ENCODE data around the gene ETHE1. TPM values are rescaled to one million over a fixed set of nuclear protein-coding genes. Genes with fewer than 3 reads are reported as not detected.

ETHE1 gene
- polyA plus RNA-seq, 1 donor from 2014 or later: 40.9 TPM

DNA sequence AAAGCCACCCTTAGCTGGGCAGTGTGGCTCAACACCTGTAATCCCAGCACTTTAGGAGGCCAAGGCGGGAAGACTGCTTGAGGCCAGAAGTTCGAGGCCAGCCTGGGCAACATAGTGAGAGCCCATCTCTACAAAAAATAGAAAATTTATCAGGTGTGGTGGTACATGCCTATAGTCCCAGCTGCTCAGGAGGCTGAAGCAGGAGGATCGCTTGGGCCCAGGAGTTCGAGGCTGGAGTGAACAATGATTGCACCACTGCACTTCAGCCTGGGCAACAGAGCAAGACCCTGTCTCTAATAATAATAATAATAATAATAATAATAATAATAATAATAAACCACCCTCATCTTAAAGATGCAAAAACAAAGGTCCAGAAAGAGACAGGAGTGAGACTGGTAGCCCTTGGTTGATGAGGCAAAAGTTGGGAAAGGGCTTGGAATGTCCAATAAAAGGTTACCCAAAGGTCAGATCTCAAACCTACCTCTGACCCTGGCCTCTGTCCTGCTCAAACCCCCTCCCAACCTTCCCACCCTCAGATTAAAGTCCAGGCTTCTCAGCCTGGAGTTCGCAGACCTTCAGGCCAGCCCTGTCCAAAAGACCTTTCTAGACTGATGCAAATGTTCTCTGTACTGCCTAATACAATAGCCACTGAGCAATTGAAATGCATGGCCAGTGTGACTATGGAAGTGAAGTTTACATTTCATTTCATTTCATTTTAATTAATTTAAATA is 15.1 kb upstream of the ETHE1 start:
- Histone ChIP-seq H3K9ac (ENCODE audit: low read length) (no peak overlapping the region), H3K27me3 (ENCODE audit: insufficient read depth, low read depth, low read length) (no peaks in the 10 kb centered on the region), H3K4me2 (ENCODE audit: low read length) (no peak overlapping the region), H4K20me1 (ENCODE audit: insufficient read depth) (no peaks in the 10 kb centered on the region), H2AFZ (ENCODE audit: low read depth, low read length) (no peak overlapping the region), H3K27ac (ENCODE audit: low read length) (no peak overlapping the region), H3K36me3 (ENCODE audit: insufficient read depth, low read length) (peaks cover 12% of the 10 kb centered on the region), H3F3A (ENCODE audit: insufficient read depth, low read length, poor library complexity, severe bottlenecking) (no peaks in the 10 kb centered on the region), H3K9me2 (ENCODE audit: insufficient read depth, low read length) (no peaks in the 10 kb centered on the region), H3K79me2 (replicated peaks; ENCODE audit: insufficient read depth, low read length) (no peaks in the 10 kb centered on the region), H3K9me3 (ENCODE audit: low read length) (peaks cover 4% of the 10 kb centered on the region), H3K4me3 (ENCODE audit: low read length) (no peak overlapping the region)
- TF ChIP-seq POLR2AphosphoS5 (IDR thresholded peaks at IDR 0.05): no peak
- TF ChIP-seq, protein P1, sequence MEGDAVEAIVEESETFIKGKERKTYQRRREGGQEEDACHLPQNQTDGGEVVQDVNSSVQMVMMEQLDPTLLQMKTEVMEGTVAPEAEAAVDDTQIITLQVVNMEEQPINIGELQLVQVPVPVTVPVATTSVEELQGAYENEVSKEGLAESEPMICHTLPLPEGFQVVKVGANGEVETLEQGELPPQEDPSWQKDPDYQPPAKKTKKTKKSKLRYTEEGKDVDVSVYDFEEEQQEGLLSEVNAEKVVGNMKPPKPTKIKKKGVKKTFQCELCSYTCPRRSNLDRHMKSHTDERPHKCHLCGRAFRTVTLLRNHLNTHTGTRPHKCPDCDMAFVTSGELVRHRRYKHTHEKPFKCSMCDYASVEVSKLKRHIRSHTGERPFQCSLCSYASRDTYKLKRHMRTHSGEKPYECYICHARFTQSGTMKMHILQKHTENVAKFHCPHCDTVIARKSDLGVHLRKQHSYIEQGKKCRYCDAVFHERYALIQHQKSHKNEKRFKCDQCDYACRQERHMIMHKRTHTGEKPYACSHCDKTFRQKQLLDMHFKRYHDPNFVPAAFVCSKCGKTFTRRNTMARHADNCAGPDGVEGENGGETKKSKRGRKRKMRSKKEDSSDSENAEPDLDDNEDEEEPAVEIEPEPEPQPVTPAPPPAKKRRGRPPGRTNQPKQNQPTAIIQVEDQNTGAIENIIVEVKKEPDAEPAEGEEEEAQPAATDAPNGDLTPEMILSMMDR (IDR thresholded peaks at IDR 0.05; ENCODE audit: poor library complexity, severe bottlenecking): no peak
- TF ChIP-seq TAF1 (IDR thresholded peaks at IDR 0.05; ENCODE audit: low read depth): no peak
- TF ChIP-seq, protein P2, sequence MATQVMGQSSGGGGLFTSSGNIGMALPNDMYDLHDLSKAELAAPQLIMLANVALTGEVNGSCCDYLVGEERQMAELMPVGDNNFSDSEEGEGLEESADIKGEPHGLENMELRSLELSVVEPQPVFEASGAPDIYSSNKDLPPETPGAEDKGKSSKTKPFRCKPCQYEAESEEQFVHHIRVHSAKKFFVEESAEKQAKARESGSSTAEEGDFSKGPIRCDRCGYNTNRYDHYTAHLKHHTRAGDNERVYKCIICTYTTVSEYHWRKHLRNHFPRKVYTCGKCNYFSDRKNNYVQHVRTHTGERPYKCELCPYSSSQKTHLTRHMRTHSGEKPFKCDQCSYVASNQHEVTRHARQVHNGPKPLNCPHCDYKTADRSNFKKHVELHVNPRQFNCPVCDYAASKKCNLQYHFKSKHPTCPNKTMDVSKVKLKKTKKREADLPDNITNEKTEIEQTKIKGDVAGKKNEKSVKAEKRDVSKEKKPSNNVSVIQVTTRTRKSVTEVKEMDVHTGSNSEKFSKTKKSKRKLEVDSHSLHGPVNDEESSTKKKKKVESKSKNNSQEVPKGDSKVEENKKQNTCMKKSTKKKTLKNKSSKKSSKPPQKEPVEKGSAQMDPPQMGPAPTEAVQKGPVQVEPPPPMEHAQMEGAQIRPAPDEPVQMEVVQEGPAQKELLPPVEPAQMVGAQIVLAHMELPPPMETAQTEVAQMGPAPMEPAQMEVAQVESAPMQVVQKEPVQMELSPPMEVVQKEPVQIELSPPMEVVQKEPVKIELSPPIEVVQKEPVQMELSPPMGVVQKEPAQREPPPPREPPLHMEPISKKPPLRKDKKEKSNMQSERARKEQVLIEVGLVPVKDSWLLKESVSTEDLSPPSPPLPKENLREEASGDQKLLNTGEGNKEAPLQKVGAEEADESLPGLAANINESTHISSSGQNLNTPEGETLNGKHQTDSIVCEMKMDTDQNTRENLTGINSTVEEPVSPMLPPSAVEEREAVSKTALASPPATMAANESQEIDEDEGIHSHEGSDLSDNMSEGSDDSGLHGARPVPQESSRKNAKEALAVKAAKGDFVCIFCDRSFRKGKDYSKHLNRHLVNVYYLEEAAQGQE (IDR thresholded peaks at IDR 0.05; ENCODE audit: borderline replicate concordance): no peak
- no peak for TF ChIP-seq EP300 (conservative IDR thresholded peaks at IDR 0.05; ENCODE audit: poor library complexity, severe bottlenecking)
- no peak for TF ChIP-seq RAD21 (conservative IDR thresholded peaks at IDR 0.05)
- TF ChIP-seq EZH2 (IDR thresholded peaks at IDR 0.05; ENCODE audit: borderline replicate concordance, insufficient read depth, low read length, poor library complexity, severe bottlenecking): no peak
- no peak for TF ChIP-seq SMC3 (conservative IDR thresholded peaks at IDR 0.05; ENCODE audit: poor library complexity)
- no peak for TF ChIP-seq MXI1 (conservative IDR thresholded peaks at IDR 0.05; ENCODE audit: poor library complexity, severe bottlenecking)

DNA sequence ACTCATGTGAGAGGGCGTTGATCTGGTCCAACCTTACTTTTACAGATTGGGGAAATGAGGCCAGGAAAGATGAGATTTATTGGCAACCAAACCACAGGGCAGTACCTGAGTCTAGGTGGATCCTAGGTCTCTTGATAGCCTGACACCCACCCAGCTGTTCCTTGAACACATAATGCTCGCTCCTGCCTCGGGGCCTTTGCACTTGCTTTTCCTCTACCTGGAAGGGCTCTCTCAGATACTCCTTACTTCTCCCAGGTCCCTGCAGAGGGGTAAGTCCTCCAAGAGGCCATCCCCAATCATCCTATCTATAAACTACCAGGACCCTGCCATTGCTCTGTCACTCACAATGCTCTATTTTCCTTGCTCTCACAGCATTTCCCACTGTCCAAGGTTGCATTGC is 13.4 kb upstream of the ETHE1 start:
- Histone ChIP-seq H3K4me2 (ENCODE audit: low read length) (no peak overlapping the region), H3K4me3 (ENCODE audit: low read length) (no peak overlapping the region), H3K9ac (ENCODE audit: low read length) (no peak overlapping the region), H3K9me2 (ENCODE audit: insufficient read depth, low read length) (no peaks in the 10 kb centered on the region), H2AFZ (ENCODE audit: low read depth, low read length) (no peak overlapping the region), H3K36me3 (ENCODE audit: insufficient read depth, low read length) (peaks cover 12% of the 10 kb centered on the region), H3K79me2 (replicated peaks; ENCODE audit: insufficient read depth, low read length) (no peaks in the 10 kb centered on the region), H4K20me1 (ENCODE audit: insufficient read depth) (no peaks in the 10 kb centered on the region), H3K27me3 (ENCODE audit: insufficient read depth, low read depth, low read length) (no peaks in the 10 kb centered on the region), H3K9me3 (ENCODE audit: low read length) (peaks cover 4% of the 10 kb centered on the region), H3F3A (ENCODE audit: insufficient read depth, low read length, poor library complexity, severe bottlenecking) (no peaks in the 10 kb centered on the region), H3K27ac (ENCODE audit: low read length) (no peak overlapping the region)
- TF ChIP-seq, protein P1 (IDR thresholded peaks at IDR 0.05; ENCODE audit: poor library complexity, severe bottlenecking): no peak
- TF ChIP-seq RAD21 (conservative IDR thresholded peaks at IDR 0.05) (no peak), EZH2 (IDR thresholded peaks at IDR 0.05; ENCODE audit: borderline replicate concordance, insufficient read depth, low read length, poor library complexity, severe bottlenecking) (no peak), POLR2AphosphoS5 (IDR thresholded peaks at IDR 0.05) (no peak), SMC3 (conservative IDR thresholded peaks at IDR 0.05; ENCODE audit: poor library complexity) (no peak), MXI1 (conservative IDR thresholded peaks at IDR 0.05; ENCODE audit: poor library complexity, severe bottlenecking) (no peak), TAF1 (IDR thresholded peaks at IDR 0.05; ENCODE audit: low read depth) (no peak), EP300 (conservative IDR thresholded peaks at IDR 0.05; ENCODE audit: poor library complexity, severe bottlenecking) (no peak)
- TF ChIP-seq, protein P2 (IDR thresholded peaks at IDR 0.05; ENCODE audit: borderline replicate concordance): no peak
